ENCODE results near the gene ZNF439. TPM values are rescaled to one million over a fixed set of nuclear protein-coding genes. Genes with fewer than 3 reads are reported as not detected.

The ZNF439 gene
- total and polyA plus RNA-seq, 2 of the 13 experiments (the other 11 are each of a cell fraction or from before 2014, with no cell fraction given) = 2.9 to 4.9 TPM

- TF ChIP-seq, protein P1, sequence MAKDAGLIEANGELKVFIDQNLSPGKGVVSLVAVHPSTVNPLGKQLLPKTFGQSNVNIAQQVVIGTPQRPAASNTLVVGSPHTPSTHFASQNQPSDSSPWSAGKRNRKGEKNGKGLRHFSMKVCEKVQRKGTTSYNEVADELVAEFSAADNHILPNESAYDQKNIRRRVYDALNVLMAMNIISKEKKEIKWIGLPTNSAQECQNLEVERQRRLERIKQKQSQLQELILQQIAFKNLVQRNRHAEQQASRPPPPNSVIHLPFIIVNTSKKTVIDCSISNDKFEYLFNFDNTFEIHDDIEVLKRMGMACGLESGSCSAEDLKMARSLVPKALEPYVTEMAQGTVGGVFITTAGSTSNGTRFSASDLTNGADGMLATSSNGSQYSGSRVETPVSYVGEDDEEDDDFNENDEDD (CRISPR knock-in tag; IDR thresholded peaks at IDR 0.05; ENCODE audit: borderline replicate concordance) = peak; percentile 73; the same call in 1 of the 2 replicates
- 0 out of 2 replicates have a peak, but pooled peaks have one; percentile 85 for TF ChIP-seq ZNF33B (CRISPR knock-in tag; IDR thresholded peaks at IDR 0.05)
- TF ChIP-seq HNRNPUL1 (IDR thresholded peaks at IDR 0.05; ENCODE audit: low read depth, low read length) = peak; percentile 50; the same call in 1 of the 2 replicates
- peak; percentile 68 for TF ChIP-seq MAX (IDR thresholded peaks at IDR 0.05)
- TF ChIP-seq, protein P2, sequence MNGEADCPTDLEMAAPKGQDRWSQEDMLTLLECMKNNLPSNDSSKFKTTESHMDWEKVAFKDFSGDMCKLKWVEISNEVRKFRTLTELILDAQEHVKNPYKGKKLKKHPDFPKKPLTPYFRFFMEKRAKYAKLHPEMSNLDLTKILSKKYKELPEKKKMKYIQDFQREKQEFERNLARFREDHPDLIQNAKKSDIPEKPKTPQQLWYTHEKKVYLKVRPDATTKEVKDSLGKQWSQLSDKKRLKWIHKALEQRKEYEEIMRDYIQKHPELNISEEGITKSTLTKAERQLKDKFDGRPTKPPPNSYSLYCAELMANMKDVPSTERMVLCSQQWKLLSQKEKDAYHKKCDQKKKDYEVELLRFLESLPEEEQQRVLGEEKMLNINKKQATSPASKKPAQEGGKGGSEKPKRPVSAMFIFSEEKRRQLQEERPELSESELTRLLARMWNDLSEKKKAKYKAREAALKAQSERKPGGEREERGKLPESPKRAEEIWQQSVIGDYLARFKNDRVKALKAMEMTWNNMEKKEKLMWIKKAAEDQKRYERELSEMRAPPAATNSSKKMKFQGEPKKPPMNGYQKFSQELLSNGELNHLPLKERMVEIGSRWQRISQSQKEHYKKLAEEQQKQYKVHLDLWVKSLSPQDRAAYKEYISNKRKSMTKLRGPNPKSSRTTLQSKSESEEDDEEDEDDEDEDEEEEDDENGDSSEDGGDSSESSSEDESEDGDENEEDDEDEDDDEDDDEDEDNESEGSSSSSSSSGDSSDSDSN (CRISPR knock-in tag; IDR thresholded peaks at IDR 0.05) = peak; percentile 94
- no peak for TF ChIP-seq BHLHE40 (IDR thresholded peaks at IDR 0.05; ENCODE audit: low read length)
- TF ChIP-seq ZXDC (CRISPR knock-in tag; IDR thresholded peaks at IDR 0.05) = 0 out of 2 replicates have a peak, but pooled peaks have one; percentile 37
- TF ChIP-seq, protein P3, sequence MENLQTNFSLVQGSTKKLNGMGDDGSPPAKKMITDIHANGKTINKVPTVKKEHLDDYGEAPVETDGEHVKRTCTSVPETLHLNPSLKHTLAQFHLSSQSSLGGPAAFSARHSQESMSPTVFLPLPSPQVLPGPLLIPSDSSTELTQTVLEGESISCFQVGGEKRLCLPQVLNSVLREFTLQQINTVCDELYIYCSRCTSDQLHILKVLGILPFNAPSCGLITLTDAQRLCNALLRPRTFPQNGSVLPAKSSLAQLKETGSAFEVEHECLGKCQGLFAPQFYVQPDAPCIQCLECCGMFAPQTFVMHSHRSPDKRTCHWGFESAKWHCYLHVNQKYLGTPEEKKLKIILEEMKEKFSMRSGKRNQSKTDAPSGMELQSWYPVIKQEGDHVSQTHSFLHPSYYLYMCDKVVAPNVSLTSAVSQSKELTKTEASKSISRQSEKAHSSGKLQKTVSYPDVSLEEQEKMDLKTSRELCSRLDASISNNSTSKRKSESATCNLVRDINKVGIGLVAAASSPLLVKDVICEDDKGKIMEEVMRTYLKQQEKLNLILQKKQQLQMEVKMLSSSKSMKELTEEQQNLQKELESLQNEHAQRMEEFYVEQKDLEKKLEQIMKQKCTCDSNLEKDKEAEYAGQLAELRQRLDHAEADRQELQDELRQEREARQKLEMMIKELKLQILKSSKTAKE (CRISPR knock-in tag; IDR thresholded peaks at IDR 0.05; ENCODE audit: borderline replicate concordance) = peak; percentile 77; the same call in 1 of the 2 replicates
- peak; percentile 58; the same call in 1 of the 2 replicates for TF ChIP-seq NR2C2 (CRISPR knock-in tag; IDR thresholded peaks at IDR 0.05; ENCODE audit: borderline replicate concordance)
- TF ChIP-seq PAWR (CRISPR knock-in tag; IDR thresholded peaks at IDR 0.05; ENCODE audit: borderline replicate concordance) = 0 out of 2 replicates have a peak, but pooled peaks have one; percentile 58
- no peak for TF ChIP-seq ZNF44 (CRISPR knock-in tag; IDR thresholded peaks at IDR 0.05)
- peak; percentile 87; the same call in 1 of the 2 replicates for TF ChIP-seq ZNF546 (CRISPR knock-in tag; conservative IDR thresholded peaks at IDR 0.05)
- peak; percentile 74; the same call in 1 of the 2 replicates for TF ChIP-seq WIZ (CRISPR knock-in tag; IDR thresholded peaks at IDR 0.05)
- peak; percentile 89 for TF ChIP-seq ZNF746 (CRISPR knock-in tag; IDR thresholded peaks at IDR 0.05)
- no peak for TF ChIP-seq ZBTB37 (CRISPR knock-in tag; IDR thresholded peaks at IDR 0.05)
- peak; percentile 56; the same call in 1 of the 2 replicates for TF ChIP-seq SOX5 (CRISPR knock-in tag; IDR thresholded peaks at IDR 0.05; ENCODE audit: borderline replicate concordance)
- TF ChIP-seq ZSCAN31 (CRISPR knock-in tag; IDR thresholded peaks at IDR 0.05; ENCODE audit: low read depth) = peak; percentile 98
Observed at GRCh38 chr19:11887611-11888531, 39.3 kb downstream of the ZNF439 start, which contains the start of gene ZNF69 (continued).
